Kidney (tissue), 22 donors: Measurements from ENCODE around the gene PLAC1. TPM values are rescaled to one million over a fixed set of nuclear protein-coding genes. Genes with fewer than 3 reads are reported as not detected.

Source experiments
- DNase-seq, 5 donors: peaks; one replicate each; pipeline ENCODE4 v3.0.0-alpha.2; 2013 to 2020
- FAIRE-seq: peaks from 2 replicates; lab custom pipeline; 2012; peaks lifted over from hg19 to GRCh38; lab: Jason Lieb, UNC
- H3K27ac ChIP-seq, 2 donors: one replicate each; pipeline ENCODE4 v1.7.0; 2013; ENCODE audit warnings: low read depth in 2 of 2, low read length in 2 of 2, inconsistent platforms in 1 of 2
- H3K27me3 ChIP-seq: one replicate; pipeline ENCODE4 v1.7.1; 2013; ENCODE audit warnings: low read length, inconsistent platforms; ENCODE audit not compliant: control insufficient read depth, insufficient read depth
- H3K36me3 ChIP-seq, 3 donors: one replicate each; pipeline versions ENCODE4 v1.7.0 to v1.7.1; 2013; ENCODE audit warnings: low read length in 3 of 3, control low read depth in 1 of 3, inconsistent platforms in 1 of 3; ENCODE audit not compliant: insufficient read depth in 3 of 3, control insufficient read depth in 2 of 3
- H3K4me1 ChIP-seq, 3 donors: one replicate each; pipeline versions ENCODE4 v1.7.0 to v1.7.1; 2013; ENCODE audit warnings: low read length in 3 of 3, inconsistent platforms in 1 of 3, low read depth in 1 of 3; ENCODE audit not compliant: control insufficient read depth in 2 of 3, insufficient read depth in 2 of 3
- H3K4me3 ChIP-seq, 3 donors: one replicate each; pipeline versions ENCODE4 v1.7.0 to v1.8.1; 2013; ENCODE audit warnings: low read length in 3 of 3, control low read depth in 1 of 3, inconsistent platforms in 1 of 3
- H3K9ac ChIP-seq, 3 donors: one replicate each; pipeline versions ENCODE4 v1.7.0 to v1.7.1; 2013; ENCODE audit warnings: low read length in 3 of 3, control low read depth in 1 of 3, inconsistent platforms in 1 of 3
- H3K9me3 ChIP-seq, 3 donors: one replicate each; pipeline versions ENCODE4 v1.7.0 to v1.7.1; 2013; ENCODE audit warnings: low read length in 3 of 3, control low read depth in 1 of 3, inconsistent platforms in 1 of 3; ENCODE audit not compliant: control insufficient read depth in 2 of 3, insufficient read depth in 1 of 3
- intact Hi-C: fragments of 100-400 bp; cut with DNase I; formaldehyde crosslinking; loops from one replicate; pipeline ENCODE4 v1.11.1; 2022
- long read RNA-seq, 10 donors: library from polyadenylated mRNA in 1 of 10; unstranded in 1 of 10; transcript quantifications; one replicate each; pipeline ENCODE4 v2.0.0 and lab custom pipeline, GENCODE V29; 2021 to 2026
- polyA plus RNA-seq: library from polyadenylated mRNA; stranded (reverse); fragments of 350-450 nt; fragmentation: Illumina TruSeq; extraction: RNeasy Lipid Tissue Mini Kit (QIAGEN cat#74804); gene quantifications from one replicate; pipeline ENCODE4 v1.2.3, GENCODE V29; 2014; ENCODE audit warnings: low read depth, low replicate concordance; ENCODE audit not compliant: insufficient read depth
- total RNA-seq: library from RNA; stranded (reverse); fragmentation: NEBNext Ultra II Directional; extraction: Animal tissue kit (Norgen Biotek cat#: 25700); gene quantifications from one replicate; pipeline ENCODE4 v1.2.1, GENCODE V29; 2021
- TF ChIP-seq, protein P1 (sequence below): IDR thresholded peaks from 3 replicates; pipeline ENCODE4 v1.5.1; 2012; ENCODE audit warnings: mild to moderate bottlenecking, moderate library complexity, borderline replicate concordance; ENCODE audit not compliant: insufficient read depth; ENCODE audit errors: extremely low read depth
- donor health status: control.
- donor health status: control.
- donor health status: control.
- donor health status: control.
- donor health status: control.
- donor health status: DM: yes; HTN: yes; CAD: no.
- donor health status: Normal renal cell carcinoma (clear cell type).

Gene PLAC1
- total RNA-seq (not detected), polyA plus RNA-seq (not detected)
- long read RNA-seq, donor 1, partial matches to known transcripts, result 0 of 3 reads
- long read RNA-seq, donor 1, other reads (novel, unspliced or antisense), result 0 of 3 reads
- long read RNA-seq, donor 2, result 0 reads
- long read RNA-seq, donor 3, result 0 reads
- long read RNA-seq, donor 4, partial matches to known transcripts, result 0 of 5 reads
- long read RNA-seq, donor 4, other reads (novel, unspliced or antisense), result 5 of 5 reads
- long read RNA-seq, donor 5, result 0 reads
- long read RNA-seq, donor 6, result 0 reads
- long read RNA-seq, donor 7, result 0 reads
- long read RNA-seq, donor 8, result 0 reads
- long read RNA-seq, donor 9, result 0 reads
- long read RNA-seq, donor 10, partial matches to known transcripts, result 0 of 1 reads
- long read RNA-seq, donor 10, other reads (novel, unspliced or antisense), result 0 of 1 reads

- FAIRE-seq (no peak), DNase-seq (no peak)
- intact Hi-C loops, result no loop called here
- H3K9me3 ChIP-seq, result no peaks in the 10 kb centered on the region
- TF ChIP-seq, protein P1, sequence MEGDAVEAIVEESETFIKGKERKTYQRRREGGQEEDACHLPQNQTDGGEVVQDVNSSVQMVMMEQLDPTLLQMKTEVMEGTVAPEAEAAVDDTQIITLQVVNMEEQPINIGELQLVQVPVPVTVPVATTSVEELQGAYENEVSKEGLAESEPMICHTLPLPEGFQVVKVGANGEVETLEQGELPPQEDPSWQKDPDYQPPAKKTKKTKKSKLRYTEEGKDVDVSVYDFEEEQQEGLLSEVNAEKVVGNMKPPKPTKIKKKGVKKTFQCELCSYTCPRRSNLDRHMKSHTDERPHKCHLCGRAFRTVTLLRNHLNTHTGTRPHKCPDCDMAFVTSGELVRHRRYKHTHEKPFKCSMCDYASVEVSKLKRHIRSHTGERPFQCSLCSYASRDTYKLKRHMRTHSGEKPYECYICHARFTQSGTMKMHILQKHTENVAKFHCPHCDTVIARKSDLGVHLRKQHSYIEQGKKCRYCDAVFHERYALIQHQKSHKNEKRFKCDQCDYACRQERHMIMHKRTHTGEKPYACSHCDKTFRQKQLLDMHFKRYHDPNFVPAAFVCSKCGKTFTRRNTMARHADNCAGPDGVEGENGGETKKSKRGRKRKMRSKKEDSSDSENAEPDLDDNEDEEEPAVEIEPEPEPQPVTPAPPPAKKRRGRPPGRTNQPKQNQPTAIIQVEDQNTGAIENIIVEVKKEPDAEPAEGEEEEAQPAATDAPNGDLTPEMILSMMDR, result no peak
- no peaks in the 10 kb centered on the region for H3K27me3 ChIP-seq
- no peak within 1 kb of the TSS for H3K9ac ChIP-seq
- no peak within 1 kb of the TSS for H3K4me3 ChIP-seq
- H3K27ac ChIP-seq, result no peak within 1 kb of the TSS
- no peaks in the 10 kb centered on the region for H3K4me1 ChIP-seq
- H3K36me3 ChIP-seq, result no peaks in the 10 kb centered on the region
Observed at GRCh38 chrX:134658002-134658759, at the start of gene PLAC1. Gene PLAC1 (minus strand): TSS chrX:134658471. CDS start chrX:134566682, 91,789 bp downstream.

- Histone ChIP-seq H3K4me1 (no peaks in the 10 kb centered on the region), H3K9ac (no peak overlapping the region), H3K36me3 (no peaks in the 10 kb centered on the region), H3K27me3 (no peaks in the 10 kb centered on the region), H3K27ac (no peak overlapping the region), H3K4me3 (no peak overlapping the region), H3K9me3 (no peaks in the 10 kb centered on the region)
- TF ChIP-seq, protein P1, result no peak
- DNase-seq, result no peak
- FAIRE-seq, result no peak
- intact Hi-C loops, result no loop called here
Observed at GRCh38 chrX:134706138-134706537, 47.9 kb upstream of the PLAC1 start.

DNA sequence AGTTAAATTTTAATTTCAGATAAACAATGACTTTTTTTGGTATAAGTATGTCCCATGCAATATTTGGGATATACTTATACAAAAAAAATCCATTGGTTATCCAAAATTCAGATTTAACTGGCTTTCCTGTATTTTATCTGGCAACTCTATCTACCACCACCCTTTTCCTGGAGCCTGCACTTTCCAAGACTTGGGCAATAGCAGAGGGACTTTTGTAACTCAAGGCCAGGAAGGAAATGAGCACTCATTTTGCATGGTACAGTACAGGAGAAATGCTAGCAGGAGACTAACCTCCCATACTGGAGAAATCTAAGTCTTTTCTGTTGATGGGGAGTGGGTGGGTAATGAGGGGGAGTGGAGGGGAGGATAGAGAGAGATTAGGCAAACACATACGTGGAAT lies 37.7 kb upstream of the PLAC1 start:
- no peak for DNase-seq
- no peak for FAIRE-seq
- TF ChIP-seq, protein P1, result no peak
- Histone ChIP-seq H3K9ac (no peak overlapping the region), H3K4me3 (no peak overlapping the region), H3K27ac (no peak overlapping the region), H3K27me3 (no peaks in the 10 kb centered on the region), H3K9me3 (no peaks in the 10 kb centered on the region), H3K36me3 (no peaks in the 10 kb centered on the region), H3K4me1 (no peaks in the 10 kb centered on the region)
- intact Hi-C loops, result no loop called here
